Small intestine (tissue), 7 donors: ENCODE measurements around the gene TNFRSF18. TPM values are rescaled to one million over a fixed set of nuclear protein-coding genes. Genes with fewer than 3 reads are reported as not detected.
A peak's percentile ranks its signal among the peaks of the same experiment; 100 is the strongest.

Experiments
- DNase-seq, 2 donors: peaks; one replicate each; pipeline versions ENCODE4 v3.0.0 to v3.0.0-alpha.2; 2013
- FAIRE-seq: peaks from 2 replicates; lab custom pipeline; 2012; peaks lifted over from hg19 to GRCh38; lab: Jason Lieb, UNC
- H3K27ac ChIP-seq, 3 donors: one replicate each; pipeline ENCODE4 v1.5.1; 2013; ENCODE audit warnings: low read length in 2 of 3, mild to moderate bottlenecking in 2 of 3, control low read depth in 1 of 3, inconsistent platforms in 1 of 3, low read depth in 1 of 3, moderate library complexity in 1 of 3
- H3K27me3 ChIP-seq, 3 donors: one replicate each; pipeline ENCODE4 v1.6.1; 2013; ENCODE audit warnings: low read length in 3 of 3, inconsistent platforms in 1 of 3; ENCODE audit not compliant: control insufficient read depth in 3 of 3, insufficient read depth in 3 of 3
- H3K36me3 ChIP-seq, 3 donors: one replicate each; pipeline ENCODE4 v1.6.1; 2013; ENCODE audit warnings: low read length in 3 of 3, inconsistent platforms in 1 of 3, low read depth in 1 of 3, mild to moderate bottlenecking in 1 of 3, moderate library complexity in 1 of 3; ENCODE audit not compliant: control insufficient read depth in 3 of 3, insufficient read depth in 2 of 3
- H3K4me1 ChIP-seq, 3 donors: one replicate each; pipeline ENCODE4 v1.6.1; 2013; ENCODE audit warnings: low read length in 2 of 3, inconsistent platforms in 1 of 3, low read depth in 1 of 3, mild to moderate bottlenecking in 1 of 3, moderate library complexity in 1 of 3; ENCODE audit not compliant: control insufficient read depth in 3 of 3, insufficient read depth in 2 of 3
- H3K4me3 ChIP-seq, 3 donors: one replicate each; pipeline ENCODE4 v1.5.1; 2013; ENCODE audit warnings: low read length in 3 of 3, control low read depth in 1 of 3, inconsistent platforms in 1 of 3, low read depth in 1 of 3, mild to moderate bottlenecking in 1 of 3, moderate library complexity in 1 of 3
- H3K9me3 ChIP-seq, 2 donors: one replicate each; pipeline ENCODE4 v1.6.1; 2013; ENCODE audit warnings: low read depth in 1 of 2, low read length in 1 of 2; ENCODE audit not compliant: control insufficient read depth in 2 of 2, insufficient read depth in 1 of 2
- WGBS, 3 donors: extraction: QIAGEN DNeasy Blood & Tissue Kit; methylation state at CpG; one replicate each; pipeline ENCODE4 v1.1.7; 2013; 5-methylcytosine and 5-hydroxymethylcytosine counted together
- polyA plus RNA-seq, 4 donors: library from polyadenylated mRNA; stranded (reverse) in 3 of 4; unstranded in 1 of 4; fragments of 200-250 nt in 3 of 4; fragments of 120-200 nt in 1 of 4; gene quantifications; one replicate each; pipeline versions ENCODE4 v1.2.1 to v1.2.3, GENCODE V29; 2013
- donor health status: healthy with polysubstance abuse.
- donor health status: control.
- donor health status: control.
- donor health status: Bipolar disorder and iron deficiency.
- donor health status: healthy.

Gene TNFRSF18
- polyA plus RNA-seq, 4 donors, result 0.47 to 5.9 (median 1.8) TPM; not detected in 1

GRCh38 chr1:1232796-1233566 is 26.6 kb upstream of the TNFRSF18 start:
- FAIRE-seq (no peak), DNase-seq (no peak)
- Histone ChIP-seq H3K36me3 (peaks cover 4 to 52% (median 7%) of the 10 kb centered on the region in 3 donors), H3K27ac (no peak overlapping the region), H3K27me3 (peaks cover 0 to 9% (median 2%) of the 10 kb centered on the region in 3 donors), H3K9me3 (peaks cover 0 to 13% of the 10 kb centered on the region in 2 donors), H3K4me3 (peak overlapping the region in 1 of 3 donors; percentile 65), H3K4me1 (peaks cover 5 to 32% (median 9%) of the 10 kb centered on the region in 3 donors)
- WGBS, 3 donors, result 83 to 93% (median 90%) methylated on average over 78 to 98 of the region's 98 CpGs

DNA sequence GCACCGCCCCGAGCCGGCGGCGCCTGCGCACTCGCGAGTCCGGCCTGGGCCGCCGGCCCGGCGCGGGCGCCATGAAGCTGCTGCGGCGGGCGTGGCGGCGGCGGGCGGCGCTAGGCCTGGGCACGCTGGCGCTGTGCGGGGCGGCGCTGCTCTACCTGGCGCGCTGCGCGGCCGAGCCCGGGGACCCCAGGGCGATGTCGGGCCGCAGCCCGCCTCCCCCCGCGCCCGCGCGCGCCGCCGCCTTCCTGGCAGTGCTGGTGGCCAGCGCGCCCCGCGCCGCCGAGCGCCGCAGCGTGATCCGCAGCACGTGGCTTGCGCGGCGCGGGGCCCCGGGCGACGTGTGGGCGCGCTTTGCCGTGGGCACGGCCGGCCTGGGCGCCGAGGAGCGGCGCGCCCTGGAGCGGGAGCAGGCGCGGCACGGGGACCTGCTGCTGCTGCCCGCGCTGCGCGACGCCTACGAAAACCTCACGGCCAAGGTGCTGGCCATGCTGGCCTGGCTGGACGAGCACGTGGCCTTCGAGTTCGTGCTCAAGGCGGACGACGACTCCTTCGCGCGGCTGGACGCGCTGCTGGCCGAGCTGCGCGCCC is 25.9 kb upstream of the TNFRSF18 start, which contains the start of gene B3GALT6:
TSS of gene B3GALT6 (plus strand) at position 30 of the 588 bp plus-strand sequence. CDS start at position 72, 42 bp downstream.
- FAIRE-seq (no peak), DNase-seq (no peak)
- H3K4me1 ChIP-seq, result peaks cover 5 to 25% (median 7%) of the 10 kb centered on the region in 3 donors
- peaks cover 9 to 58% (median 14%) of the 10 kb centered on the region in 3 donors for H3K36me3 ChIP-seq
- WGBS, 3 donors, result 7 to 29% (median 16%) methylated on average over 40 to 100 of the region's 100 CpGs
- H3K4me3 ChIP-seq, result peak within 1 kb of the TSS; percentile 81 to 91 (median 90)
- H3K27ac ChIP-seq, result peak within 1 kb of the TSS; percentile 87 to 97 (median 94)
- H3K9me3 ChIP-seq, result peaks cover 0 to 13% of the 10 kb centered on the region in 2 donors
- peaks cover 0 to 2% (median 0%) of the 10 kb centered on the region in 3 donors for H3K27me3 ChIP-seq

DNA sequence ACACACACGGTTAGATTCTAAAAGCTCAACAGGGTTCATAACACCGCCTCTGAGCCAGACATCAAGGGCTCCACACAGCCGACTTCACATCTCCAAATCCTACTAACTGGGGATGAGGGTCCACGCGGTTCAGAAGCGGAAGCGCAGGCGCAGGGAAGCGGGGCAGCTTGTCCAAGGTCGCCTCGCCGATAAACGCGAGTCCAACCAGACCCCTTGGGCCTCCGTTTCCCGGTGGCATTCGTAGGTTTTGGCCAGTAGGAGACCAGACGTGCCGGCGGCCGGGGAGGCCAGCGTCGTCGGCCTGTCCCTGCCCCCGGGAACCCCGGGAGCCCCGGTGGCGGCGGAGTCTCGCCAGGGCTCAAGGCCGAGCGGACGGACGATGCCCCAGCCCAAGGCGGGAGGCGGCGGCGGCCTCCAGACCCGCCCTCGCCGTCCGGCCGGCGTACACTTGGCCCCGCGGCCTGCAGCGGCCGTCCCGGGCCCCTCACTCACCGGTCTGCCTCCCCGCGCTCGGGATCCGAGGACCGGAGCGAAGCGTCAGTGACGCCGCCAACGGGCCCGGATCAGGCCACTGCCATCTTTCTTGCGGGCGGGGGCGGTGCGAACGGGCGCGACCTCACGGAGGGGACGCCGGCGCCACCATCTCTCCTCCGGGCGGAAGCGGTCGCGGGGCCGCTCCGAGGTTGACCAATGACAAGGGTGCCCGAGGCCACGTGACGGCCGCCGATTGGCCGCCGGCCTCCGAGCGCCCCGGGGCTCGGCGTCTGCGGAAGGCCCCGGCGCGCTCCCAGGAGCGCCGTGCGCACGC is 25.2 kb upstream of the TNFRSF18 start, which contains the start of gene SDF4:
TSS of gene SDF4 (minus strand) at position 602 of the 808 bp plus-strand sequence. CDS start 3,229 bp downstream, outside the sequence.
- DNase-seq (peak; percentile 96 to 99), FAIRE-seq (no peak)
- Histone ChIP-seq H3K9me3 (peaks cover 0 to 13% of the 10 kb centered on the region in 2 donors), H3K27me3 (no peaks in the 10 kb centered on the region), H3K4me3 (peak within 1 kb of the TSS; percentile 81 to 91 (median 90)), H3K27ac (peak within 1 kb of the TSS; percentile 87 to 97 (median 94)), H3K4me1 (peaks cover 5 to 18% (median 7%) of the 10 kb centered on the region in 3 donors), H3K36me3 (peaks cover 10 to 65% (median 14%) of the 10 kb centered on the region in 3 donors)
- WGBS, 3 donors, result 0% methylated on average over 73 to 99 of the region's 99 CpGs

DNA sequence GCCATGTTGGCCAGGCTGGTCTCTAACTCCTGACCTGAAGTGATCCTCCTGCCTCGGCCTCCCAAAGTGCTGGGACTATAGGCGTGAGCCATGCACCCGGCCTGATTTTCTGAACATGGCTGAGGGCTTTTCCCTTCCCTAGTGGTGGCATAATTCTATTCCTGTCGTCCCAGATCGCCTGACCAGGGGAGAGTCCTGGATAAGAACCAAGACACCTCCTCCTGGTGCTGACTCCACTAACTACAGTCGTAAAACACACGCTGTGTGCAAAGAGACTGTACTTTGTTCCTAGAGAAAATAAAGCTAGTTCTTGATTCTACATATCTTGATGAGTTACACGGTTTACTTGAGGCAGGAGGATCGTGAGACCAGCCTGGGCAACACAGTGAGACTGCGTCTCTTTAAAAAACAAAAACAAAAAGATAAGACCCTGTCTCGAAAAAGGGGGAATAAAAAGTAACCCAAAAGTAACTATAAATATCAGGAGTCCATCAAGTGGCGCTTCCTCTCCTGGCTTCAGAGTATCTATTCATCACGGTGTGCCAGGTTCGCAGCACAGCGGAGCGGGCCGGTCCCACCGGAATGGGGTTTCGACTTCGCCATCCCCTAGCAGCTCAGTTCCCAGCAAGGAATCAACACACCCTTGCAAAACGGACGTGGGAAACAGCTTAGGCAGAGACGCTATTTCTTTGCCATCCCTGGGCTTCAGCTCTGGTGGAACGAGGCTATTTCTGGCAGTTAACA is 24.4 kb upstream of the TNFRSF18 start:
- H3K9me3 ChIP-seq, result peaks cover 0 to 13% of the 10 kb centered on the region in 2 donors
- H3K27me3 ChIP-seq, result no peaks in the 10 kb centered on the region
- 5 to 11% (median 6%) methylated on average over 24 of the region's 24 CpGs for WGBS, 3 donors
- H3K27ac ChIP-seq, result peak overlapping the region; percentile 87 to 97 (median 94)
- FAIRE-seq (no peak), DNase-seq (peak; percentile 86 to 94)
- peak overlapping the region; percentile 81 to 91 (median 90) for H3K4me3 ChIP-seq
- peaks cover 10 to 70% (median 14%) of the 10 kb centered on the region in 3 donors for H3K36me3 ChIP-seq
- peaks cover 5 to 12% (median 7%) of the 10 kb centered on the region in 3 donors for H3K4me1 ChIP-seq

GRCh38 chr1:1229770-1230169 is 23.4 kb upstream of the TNFRSF18 start:
- WGBS, 3 donors, result 86 to 89% (median 88%) methylated on average over 19 of the region's 19 CpGs
- Histone ChIP-seq H3K9me3 (peaks cover 0 to 13% of the 10 kb centered on the region in 2 donors), H3K36me3 (peaks cover 10 to 70% (median 14%) of the 10 kb centered on the region in 3 donors), H3K4me1 (peaks cover 5 to 12% (median 7%) of the 10 kb centered on the region in 3 donors), H3K27me3 (no peaks in the 10 kb centered on the region), H3K27ac (no peak overlapping the region), H3K4me3 (peak overlapping the region in 2 of 3 donors; percentile 81 to 90)
- DNase-seq (no peak), FAIRE-seq (no peak)

GRCh38 chr1:1228596-1229321 is 22.4 kb upstream of the TNFRSF18 start:
- H3K36me3 ChIP-seq, result peaks cover 14 to 70% (median 17%) of the 10 kb centered on the region in 3 donors
- no peak for DNase-seq
- no peak overlapping the region for H3K4me3 ChIP-seq
- no peaks in the 10 kb centered on the region for H3K27me3 ChIP-seq
- no peak overlapping the region for H3K27ac ChIP-seq
- peaks cover 5 to 9% (median 7%) of the 10 kb centered on the region in 3 donors for H3K4me1 ChIP-seq
- no peak for FAIRE-seq
- 82 to 91% (median 89%) methylated on average over 27 to 28 of the region's 28 CpGs for WGBS, 3 donors
- peaks cover 0 to 9% of the 10 kb centered on the region in 2 donors for H3K9me3 ChIP-seq

DNA sequence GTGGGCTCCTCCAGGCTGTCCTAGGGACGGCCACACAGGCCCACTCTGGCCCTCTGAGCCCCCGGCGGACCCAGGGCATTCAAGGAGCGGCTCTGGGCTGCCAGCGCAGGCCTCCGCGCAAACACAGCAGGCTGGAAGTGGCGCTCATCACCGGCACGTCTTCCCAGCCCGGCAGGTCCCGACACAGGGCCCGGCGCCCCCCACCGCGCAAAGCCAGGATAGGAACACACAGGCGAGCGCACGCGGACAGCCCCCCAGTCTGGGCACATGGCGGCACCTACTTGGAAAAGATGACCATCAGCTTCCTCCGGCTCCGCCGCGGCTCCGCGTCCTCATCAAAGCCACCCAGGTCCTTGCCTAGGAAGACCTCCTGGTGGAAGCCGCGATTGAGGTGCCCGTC is 21.8 kb upstream of the TNFRSF18 start:
- H3K4me3 ChIP-seq, result no peak overlapping the region
- H3K4me1 ChIP-seq, result peaks cover 5 to 9% (median 7%) of the 10 kb centered on the region in 3 donors
- peaks cover 0 to 5% of the 10 kb centered on the region in 2 donors for H3K9me3 ChIP-seq
- no peak for FAIRE-seq
- H3K27ac ChIP-seq, result no peak overlapping the region
- DNase-seq, result no peak
- no peaks in the 10 kb centered on the region for H3K27me3 ChIP-seq
- 92 to 99% (median 98%) methylated on average over 11 to 30 of the region's 30 CpGs for WGBS, 3 donors
- H3K36me3 ChIP-seq, result peaks cover 19 to 69% (median 20%) of the 10 kb centered on the region in 3 donors
